IMR-90 (cell line): ENCODE data around the gene SOWAHC. TPM values are rescaled to one million over a fixed set of nuclear protein-coding genes. Genes with fewer than 3 reads are reported as not detected.

Experiments
- ATAC-seq: fragments of 200-7000 bp; cut with Tn5 transposase; 2 replicates; pipeline ENCODE4 v1.9.1; 2020; ENCODE audit warnings: low read depth, mild to moderate bottlenecking, moderate library complexity
- BruUV-seq: library from RNA; stranded (reverse); fragments of 400-500 nt; replicated peaks from 2 replicates; lab custom pipeline; 2021; lab: Mats Ljungman, UMichigan
- CTCF ChIA-PET: fragments of 300-600 bp; formaldehyde crosslinking; extraction: SDS; loops from one replicate; lab custom pipeline; 2021; ENCODE audit warnings: antibody characterized with exemption; lab: Yijun Ruan, JAX
- POLR2A ChIA-PET: fragments of 300-600 bp; sonication (Branson Sonifier 250); formaldehyde crosslinking; loops from one replicate; lab custom pipeline; 2022; ENCODE audit warnings: antibody characterized with exemption; ENCODE audit not compliant: unreplicated experiment; lab: Charles Lee
- DNase-seq: peaks from one replicate; pipeline ENCODE4 v3.0.0; 2013
- H2AFZ ChIP-seq: replicated peaks from 2 replicates; pipeline ENCODE3; 2013; ENCODE audit warnings: low read length, mild to moderate bottlenecking; ENCODE audit not compliant: poor library complexity
- H2AK5ac ChIP-seq: 2 replicates; pipeline ENCODE4 v1.6.1; 2013; ENCODE audit warnings: low read depth, low read length, inconsistent platforms
- H2AK9ac ChIP-seq: replicated peaks from 2 replicates; pipeline ENCODE3; 2013; ENCODE audit warnings: mild to moderate bottlenecking, low read depth, low read length, moderate library complexity; ENCODE audit not compliant: poor library complexity
- H2BK120ac ChIP-seq: 2 replicates; pipeline ENCODE4 v1.6.1; 2013; ENCODE audit warnings: low read depth, low read length, inconsistent platforms
- H2BK15ac ChIP-seq: 3 replicates; pipeline ENCODE4 v1.6.1; 2013; ENCODE audit warnings: low read depth, low read length, inconsistent platforms
- H2BK20ac ChIP-seq: 2 replicates; pipeline ENCODE4 v1.6.1; 2013; ENCODE audit warnings: low read depth, mild to moderate bottlenecking, inconsistent platforms, low read length, moderate library complexity
- H2BK5ac ChIP-seq: 2 replicates; pipeline ENCODE4 v1.6.1; 2013; ENCODE audit warnings: mild to moderate bottlenecking, low read depth, low read length, inconsistent platforms; ENCODE audit not compliant: poor library complexity, severe bottlenecking
- H3K14ac ChIP-seq: replicated peaks from 2 replicates; pipeline ENCODE4 v1.6.1; 2013; ENCODE audit warnings: low read depth, low read length, inconsistent platforms
- H3K18ac ChIP-seq: 2 replicates; pipeline ENCODE4 v1.6.1; 2013; ENCODE audit warnings: low read depth, low read length, control low read depth
- H3K23ac ChIP-seq: 2 replicates; pipeline ENCODE4 v1.6.1; 2013; ENCODE audit warnings: low read depth, low read length, inconsistent platforms
- H3K27ac ChIP-seq: 2 replicates; pipeline ENCODE4 v1.5.1; 2013; ENCODE audit warnings: mild to moderate bottlenecking, control low read depth, low read length; ENCODE audit not compliant: insufficient read depth
- H3K27me3 ChIP-seq: 2 replicates; pipeline ENCODE4 v1.6.1; 2013; ENCODE audit warnings: low read length; ENCODE audit not compliant: control insufficient read depth, insufficient read depth
- H3K36me3 ChIP-seq: 2 replicates; pipeline ENCODE4 v1.6.1; 2013; ENCODE audit warnings: low read length, mixed read lengths; ENCODE audit not compliant: control insufficient read depth, insufficient read depth
- H3K4ac ChIP-seq: 2 replicates; pipeline ENCODE4 v1.6.1; 2013; ENCODE audit warnings: low read depth, low read length, inconsistent platforms
- H3K4me1 ChIP-seq: 2 replicates; pipeline ENCODE4 v1.6.1; 2013; ENCODE audit warnings: low read length, mixed read lengths; ENCODE audit not compliant: control insufficient read depth, insufficient read depth
- H3K4me2 ChIP-seq: 2 replicates; pipeline ENCODE4 v1.6.1; 2013; ENCODE audit warnings: low read depth, mild to moderate bottlenecking, control low read depth, low read length, moderate library complexity
- H3K4me3 ChIP-seq: 2 replicates; pipeline ENCODE4 v1.5.1; 2013; ENCODE audit warnings: low read depth, mild to moderate bottlenecking, control low read depth, low read length, moderate library complexity; ENCODE audit not compliant: insufficient read depth
- H3K56ac ChIP-seq: 2 replicates; pipeline ENCODE4 v1.6.1; 2013; ENCODE audit warnings: low read length, inconsistent platforms; ENCODE audit not compliant: insufficient read depth; ENCODE audit errors: extremely low read depth
- H3K79me1 ChIP-seq, 2 experiments: 2 replicates each; pipeline ENCODE4 v1.6.1; 2013; ENCODE audit warnings: low read length in 2 of 2, inconsistent platforms in 1 of 2, low read depth in 1 of 2
- H3K9ac ChIP-seq: 2 replicates; pipeline ENCODE4 v1.6.1; 2013; ENCODE audit warnings: low read depth, low read length, control low read depth
- H3K9me1 ChIP-seq: 2 replicates; pipeline ENCODE4 v1.6.1; 2013; ENCODE audit warnings: low read length, inconsistent platforms; ENCODE audit not compliant: insufficient read depth
- H3K9me3 ChIP-seq: 2 replicates; pipeline ENCODE4 v1.6.1; 2013; ENCODE audit warnings: low read length; ENCODE audit not compliant: control insufficient read depth, insufficient read depth
- H4K20me1 ChIP-seq: 2 replicates; pipeline ENCODE4 v1.6.1; 2013; ENCODE audit warnings: low read length, inconsistent platforms; ENCODE audit not compliant: insufficient read depth
- H4K5ac ChIP-seq: 2 replicates; pipeline ENCODE4 v1.6.1; 2013; ENCODE audit warnings: mild to moderate bottlenecking, low read depth, low read length, control low read depth
- H4K8ac ChIP-seq, 2 experiments: 2 replicates each; pipeline ENCODE4 v1.6.1; 2013; ENCODE audit warnings: low read depth in 2 of 2, low read length in 2 of 2, control low read depth in 1 of 2, inconsistent platforms in 1 of 2
- H4K91ac ChIP-seq: 2 replicates; pipeline ENCODE4 v1.6.1; 2013; ENCODE audit warnings: low read depth, low read length, inconsistent platforms; ENCODE audit not compliant: insufficient read depth
- BHLHE40 ChIP-seq: fragments of 150-350 bp; IDR thresholded peaks from 2 replicates; pipeline ENCODE4 v1.6.1; 2016; ENCODE audit warnings: mild to moderate bottlenecking, low read depth, low read length
- CEBPB ChIP-seq: IDR thresholded peaks from 2 replicates; pipeline ENCODE4 v1.6.1; 2012; ENCODE audit warnings: low read depth, low read length, improper control_type of control experiment
- CHD1 ChIP-seq: IDR thresholded peaks from 2 replicates; pipeline ENCODE4 v1.6.1; 2012; ENCODE audit warnings: low read depth, low read length, improper control_type of control experiment
- CTCF ChIP-seq: conservative IDR thresholded peaks from 2 replicates; pipeline ENCODE4 v1.5.1; 2012; ENCODE audit warnings: mild to moderate bottlenecking, low read depth, low read length, improper control_type of control experiment
- ELK1 ChIP-seq: fragments of 150-350 bp; IDR thresholded peaks from 2 replicates; pipeline ENCODE4 v1.6.1; 2016; ENCODE audit warnings: low read depth, mild to moderate bottlenecking, low read length, moderate library complexity, borderline replicate concordance
- FOS ChIP-seq: fragments of 150-350 bp; IDR thresholded peaks from 2 replicates; pipeline ENCODE4 v1.6.1; 2016; ENCODE audit warnings: low read depth, low read length
- MAFK ChIP-seq: IDR thresholded peaks from 2 replicates; pipeline ENCODE4 v1.6.1; 2012; ENCODE audit warnings: low read depth, low read length, improper control_type of control experiment
- MAZ ChIP-seq: IDR thresholded peaks from 2 replicates; pipeline ENCODE4 v1.6.1; 2012; ENCODE audit warnings: low read depth, mild to moderate bottlenecking, low read length, improper control_type of control experiment, moderate library complexity, borderline replicate concordance
- MXI1 ChIP-seq: IDR thresholded peaks from 2 replicates; pipeline ENCODE4 v1.6.1; 2012; ENCODE audit warnings: low read depth, mild to moderate bottlenecking, low read length, moderate library complexity, borderline replicate concordance
- RAD21 ChIP-seq: IDR thresholded peaks from 2 replicates; pipeline ENCODE4 v1.6.1; 2012; ENCODE audit warnings: low read length, improper control_type of control experiment
- RFX5 ChIP-seq: IDR thresholded peaks from 2 replicates; pipeline ENCODE4 v1.8.0; 2012; ENCODE audit warnings: low read depth, mild to moderate bottlenecking, low read length, moderate library complexity
- USF2 ChIP-seq: fragments of 150-350 bp; IDR thresholded peaks from 2 replicates; pipeline ENCODE4 v1.6.1; 2017; ENCODE audit warnings: mild to moderate bottlenecking, antibody characterized with exemption, low read length, low read depth
- WGBS, 2 experiments: methylation state at CpG; one replicate each; pipeline versions ENCODE4 v1.1.5 to v1.1.7; 2013; ENCODE audit warnings: missing lambda C conversion rate in 2 of 2; ENCODE audit not compliant: insufficient read length in 1 of 2; ENCODE audit errors: extremely low coverage in 2 of 2; 5-methylcytosine and 5-hydroxymethylcytosine counted together
- dilution Hi-C: fragments of 300-500 bp; cut with HindIII; formaldehyde crosslinking; loops from one replicate; pipeline ENCODE4 v1.14.3; 2018; ENCODE audit warnings: low sequenced_read_pairs; ENCODE audit not compliant: unreplicated experiment
- in situ Hi-C: fragments of 300-500 bp; cut with MboI; formaldehyde crosslinking; loops from 3 replicates; pipeline ENCODE4 v1.14.3; 2019; ENCODE audit warnings: low sequenced_read_pairs, inconsistent platforms, mixed read lengths
- intact Hi-C: fragments of 100-400 bp; cut with micrococcal nuclease; formaldehyde crosslinking; loops from 2 replicates; pipeline ENCODE4 v1.10.0; 2022
- polyA plus RNA-seq, 3 experiments: library from polyadenylated mRNA; depleted of rRNA; stranded (reverse); fragments of >200 nt; gene quantifications; 2 replicates each; pipeline ENCODE4 v1.2.3, GENCODE V29; 2012; ENCODE audit warnings: low replicate concordance in 1 of 3
- total RNA-seq: library from RNA; depleted of rRNA; stranded (reverse); fragments of >200 nt; gene quantifications from 2 replicates; pipeline ENCODE4 v1.2.3, GENCODE V29; 2012

The SOWAHC gene
- total and polyA plus RNA-seq, 2 of the 4 experiments (the other 2 are of a cell fraction): 3.2 to 4.8 TPM

- intact Hi-C loops: no loop called here
- Histone ChIP-seq H3K79me1 (peaks cover 5 to 37% of the 10 kb centered on the region in 2 experiments; a peak in 3 of 4 replicates), H3K4ac (no peak overlapping the region), H3K56ac (no peak overlapping the region), H2BK15ac (no peak overlapping the region), H4K8ac (no peak overlapping the region; a peak in 1 of 4 replicates), H2AK9ac (peak overlapping the region; percentile 65), H3K4me2 (peak overlapping the region; percentile 91), H3K23ac (no peak overlapping the region), H2AFZ (peak overlapping the region; percentile 85), H3K4me1 (peaks cover 18% of the 10 kb centered on the region), H3K27me3 (no peaks in the 10 kb centered on the region), H4K20me1 (peaks cover 10% of the 10 kb centered on the region; the same call in 1 of the 2 replicates), H3K27ac (no peak overlapping the region), H2AK5ac (peak overlapping the region; percentile 17; the same call in 1 of the 2 replicates), H3K4me3 (peak overlapping the region; percentile 96), H3K9ac (no peak overlapping the region), H3K9me3 (no peaks in the 10 kb centered on the region), H4K91ac (no peak overlapping the region), H3K36me3 (no peaks in the 10 kb centered on the region), H3K14ac (peak overlapping the region; percentile 27; the same call in 1 of the 2 replicates), H3K18ac (no peak overlapping the region), H2BK20ac (no peak overlapping the region), H4K5ac (no peak overlapping the region), H2BK120ac (no peak overlapping the region), H3K9me1 (peaks cover 7% of the 10 kb centered on the region; the same call in 1 of the 2 replicates), H2BK5ac (no peak overlapping the region)
- 86% methylated on average over 7 of the region's 24 CpGs; no CpG with 5 or more reads in 1 of the 2 experiments for WGBS, 2 experiments
- DNase-seq: no peak
- dilution Hi-C loops: no loop called here
- ChIA-PET POLR2A (no interaction called here), CTCF (interaction anchor here (1.0 to 1.1 kb wide), 2 partner anchors 42 to 69 kb away, joined by 3 read pairs; no protein-coding TSS in a partner anchor)
- no peak for ATAC-seq
- TF ChIP-seq MAFK (no peak), ELK1 (no peak), RFX5 (no peak), CHD1 (no peak), BHLHE40 (no peak), USF2 (no peak), FOS (no peak), MAZ (no peak), CTCF (no peak), MXI1 (no peak), RAD21 (no peak), CEBPB (no peak)
- in situ Hi-C loops: no loop called here
- no TSS peak for BruUV-seq
Measured at GRCh38 chr2:109615637-109616144, 1.5 kb downstream of the SOWAHC start.
